ENCODE data around the gene UPB1. TPM values are rescaled to one million over a fixed set of nuclear protein-coding genes. Genes with fewer than 3 reads are reported as not detected.

Gene UPB1
- total and polyA plus RNA-seq, 2 experiments from 2014 or later: 0.13 TPM; not detected in 1

GRCh38 chr22:24457894-24458420 is 37.2 kb upstream of the UPB1 start:
- no peaks in the 10 kb centered on the region for H3K9me3 Mint-ChIP-seq
- H3K9me2 ChIP-seq (ENCODE audit: insufficient read depth): no peaks in the 10 kb centered on the region
- TF ChIP-seq, protein P1, sequence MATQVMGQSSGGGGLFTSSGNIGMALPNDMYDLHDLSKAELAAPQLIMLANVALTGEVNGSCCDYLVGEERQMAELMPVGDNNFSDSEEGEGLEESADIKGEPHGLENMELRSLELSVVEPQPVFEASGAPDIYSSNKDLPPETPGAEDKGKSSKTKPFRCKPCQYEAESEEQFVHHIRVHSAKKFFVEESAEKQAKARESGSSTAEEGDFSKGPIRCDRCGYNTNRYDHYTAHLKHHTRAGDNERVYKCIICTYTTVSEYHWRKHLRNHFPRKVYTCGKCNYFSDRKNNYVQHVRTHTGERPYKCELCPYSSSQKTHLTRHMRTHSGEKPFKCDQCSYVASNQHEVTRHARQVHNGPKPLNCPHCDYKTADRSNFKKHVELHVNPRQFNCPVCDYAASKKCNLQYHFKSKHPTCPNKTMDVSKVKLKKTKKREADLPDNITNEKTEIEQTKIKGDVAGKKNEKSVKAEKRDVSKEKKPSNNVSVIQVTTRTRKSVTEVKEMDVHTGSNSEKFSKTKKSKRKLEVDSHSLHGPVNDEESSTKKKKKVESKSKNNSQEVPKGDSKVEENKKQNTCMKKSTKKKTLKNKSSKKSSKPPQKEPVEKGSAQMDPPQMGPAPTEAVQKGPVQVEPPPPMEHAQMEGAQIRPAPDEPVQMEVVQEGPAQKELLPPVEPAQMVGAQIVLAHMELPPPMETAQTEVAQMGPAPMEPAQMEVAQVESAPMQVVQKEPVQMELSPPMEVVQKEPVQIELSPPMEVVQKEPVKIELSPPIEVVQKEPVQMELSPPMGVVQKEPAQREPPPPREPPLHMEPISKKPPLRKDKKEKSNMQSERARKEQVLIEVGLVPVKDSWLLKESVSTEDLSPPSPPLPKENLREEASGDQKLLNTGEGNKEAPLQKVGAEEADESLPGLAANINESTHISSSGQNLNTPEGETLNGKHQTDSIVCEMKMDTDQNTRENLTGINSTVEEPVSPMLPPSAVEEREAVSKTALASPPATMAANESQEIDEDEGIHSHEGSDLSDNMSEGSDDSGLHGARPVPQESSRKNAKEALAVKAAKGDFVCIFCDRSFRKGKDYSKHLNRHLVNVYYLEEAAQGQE (IDR thresholded peaks at IDR 0.05; ENCODE audit: unreplicated experiment): no peak
- TF ChIP-seq NANOG (IDR thresholded peaks at IDR 0.05; ENCODE audit: borderline replicate concordance): no peak
- no peak for TF ChIP-seq EZH2phosphoT487 (IDR thresholded peaks at IDR 0.05; ENCODE audit: unreplicated experiment)
- TF ChIP-seq EZH2 (IDR thresholded peaks at IDR 0.05; ENCODE audit: low read depth, unreplicated experiment): no peak
- TF ChIP-seq ETS1 (IDR thresholded peaks at IDR 0.05): no peak
- no peak for TF ChIP-seq STAT1 (IDR thresholded peaks at IDR 0.05; ENCODE audit: unreplicated experiment)
- TF ChIP-seq ZNF114 (CRISPR knock-in tag; IDR thresholded peaks at IDR 0.05): no peak
- TF ChIP-seq POLR2AphosphoS5 (IDR thresholded peaks at IDR 0.05; ENCODE audit: low read depth): no peak
- TF ChIP-seq JUNB (IDR thresholded peaks at IDR 0.05; ENCODE audit: unreplicated experiment): no peak

DNA sequence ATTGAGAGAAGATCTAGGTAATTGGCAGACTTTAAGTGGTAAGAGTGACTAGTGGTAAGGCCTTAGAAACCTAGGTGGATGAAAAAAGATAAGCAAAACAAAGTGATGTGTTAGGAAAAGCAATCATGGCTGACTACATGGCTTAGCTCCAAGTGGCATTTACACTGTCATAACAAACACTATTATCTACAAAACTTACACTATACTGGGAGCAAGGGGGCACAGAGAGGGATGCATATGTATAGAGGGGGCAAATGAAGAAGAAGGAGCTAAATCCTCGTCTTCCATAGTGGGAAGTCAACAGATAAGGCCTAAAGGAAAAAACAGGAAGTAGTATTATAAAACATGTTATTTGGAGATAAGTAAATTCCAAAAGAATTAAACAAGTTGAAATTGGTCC is 35.2 kb upstream of the UPB1 start:
- H3K27ac Mint-ChIP-seq: no peak overlapping the region
- Histone ChIP-seq H4K20me1 (replicated peaks; ENCODE audit: insufficient read depth) (no peaks in the 10 kb centered on the region), H3F3A (replicated peaks; ENCODE audit: low read depth) (no peaks in the 10 kb centered on the region), H3K4me3 (no peak overlapping the region), H3K27me3 (ENCODE audit: insufficient read depth) (no peaks in the 10 kb centered on the region), H3K9me2 (ENCODE audit: insufficient read depth) (no peaks in the 10 kb centered on the region), H3K4me1 (ENCODE audit: insufficient read depth) (peaks cover 8% of the 10 kb centered on the region), H3K27ac (ENCODE audit: low read depth) (no peak overlapping the region), H3K36me3 (ENCODE audit: insufficient read depth) (no peaks in the 10 kb centered on the region), H2AFZ (no peak overlapping the region), H3K4me2 (no peak overlapping the region), H3K79me2 (replicated peaks; ENCODE audit: insufficient read depth) (no peaks in the 10 kb centered on the region)
- H3K9me3 Mint-ChIP-seq: no peaks in the 10 kb centered on the region
- H3K27me3 Mint-ChIP-seq (ENCODE audit: insufficient read depth, low read depth, poor library complexity): no peaks in the 10 kb centered on the region
- ATAC-seq: no peak
- H3K4me3 Mint-ChIP-seq: no peak overlapping the region
- H3K36me3 Mint-ChIP-seq (ENCODE audit: low read depth): no peaks in the 10 kb centered on the region
- H3K4me1 Mint-ChIP-seq: peaks cover 8% of the 10 kb centered on the region; the same call in 2 of the 3 replicates
- no peak for DNase-seq (ENCODE audit: low spot score)
- TF ChIP-seq STAT1 (IDR thresholded peaks at IDR 0.05; ENCODE audit: unreplicated experiment) (no peak), ZNF331 (CRISPR knock-in tag; IDR thresholded peaks at IDR 0.05; ENCODE audit: low read depth) (no peak), EZH2phosphoT487 (IDR thresholded peaks at IDR 0.05; ENCODE audit: unreplicated experiment) (no peak), CREB1 (CRISPR knock-in tag; IDR thresholded peaks at IDR 0.05; ENCODE audit: low read depth) (no peak), POLR2AphosphoS5 (IDR thresholded peaks at IDR 0.05; ENCODE audit: low read depth) (no peak), NANOG (IDR thresholded peaks at IDR 0.05; ENCODE audit: borderline replicate concordance) (no peak), JUNB (IDR thresholded peaks at IDR 0.05; ENCODE audit: unreplicated experiment) (no peak)
- TF ChIP-seq, protein P1 (IDR thresholded peaks at IDR 0.05; ENCODE audit: unreplicated experiment): no peak
- TF ChIP-seq, protein P2, sequence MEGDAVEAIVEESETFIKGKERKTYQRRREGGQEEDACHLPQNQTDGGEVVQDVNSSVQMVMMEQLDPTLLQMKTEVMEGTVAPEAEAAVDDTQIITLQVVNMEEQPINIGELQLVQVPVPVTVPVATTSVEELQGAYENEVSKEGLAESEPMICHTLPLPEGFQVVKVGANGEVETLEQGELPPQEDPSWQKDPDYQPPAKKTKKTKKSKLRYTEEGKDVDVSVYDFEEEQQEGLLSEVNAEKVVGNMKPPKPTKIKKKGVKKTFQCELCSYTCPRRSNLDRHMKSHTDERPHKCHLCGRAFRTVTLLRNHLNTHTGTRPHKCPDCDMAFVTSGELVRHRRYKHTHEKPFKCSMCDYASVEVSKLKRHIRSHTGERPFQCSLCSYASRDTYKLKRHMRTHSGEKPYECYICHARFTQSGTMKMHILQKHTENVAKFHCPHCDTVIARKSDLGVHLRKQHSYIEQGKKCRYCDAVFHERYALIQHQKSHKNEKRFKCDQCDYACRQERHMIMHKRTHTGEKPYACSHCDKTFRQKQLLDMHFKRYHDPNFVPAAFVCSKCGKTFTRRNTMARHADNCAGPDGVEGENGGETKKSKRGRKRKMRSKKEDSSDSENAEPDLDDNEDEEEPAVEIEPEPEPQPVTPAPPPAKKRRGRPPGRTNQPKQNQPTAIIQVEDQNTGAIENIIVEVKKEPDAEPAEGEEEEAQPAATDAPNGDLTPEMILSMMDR (conservative IDR thresholded peaks at IDR 0.05; ENCODE audit: low read depth in 2 of 2): no peak

More at GRCh38 chr22:24457894-24458420, 37.2 kb upstream of the UPB1 start:
- Histone ChIP-seq H3K79me2 (replicated peaks; ENCODE audit: insufficient read depth) (no peaks in the 10 kb centered on the region), H3K4me3 (no peak overlapping the region), H3F3A (replicated peaks; ENCODE audit: low read depth) (no peaks in the 10 kb centered on the region), H3K36me3 (ENCODE audit: insufficient read depth) (no peaks in the 10 kb centered on the region), H3K4me2 (no peak overlapping the region), H2AFZ (no peak overlapping the region), H3K27ac (ENCODE audit: low read depth) (no peak overlapping the region), H4K20me1 (replicated peaks; ENCODE audit: insufficient read depth) (no peaks in the 10 kb centered on the region), H3K4me1 (ENCODE audit: insufficient read depth) (peaks cover 8% of the 10 kb centered on the region), H3K27me3 (ENCODE audit: insufficient read depth) (no peaks in the 10 kb centered on the region)
- Mint-ChIP-seq H3K36me3 (ENCODE audit: low read depth) (no peaks in the 10 kb centered on the region), H3K27ac (no peak overlapping the region), H3K27me3 (ENCODE audit: insufficient read depth, low read depth, poor library complexity) (no peaks in the 10 kb centered on the region), H3K4me3 (no peak overlapping the region), H3K4me1 (peaks cover 8% of the 10 kb centered on the region; the same call in 2 of the 3 replicates)
- DNase-seq (ENCODE audit: low spot score): no peak
- ATAC-seq: no peak
